GM12878 (cell line): ENCODE measurements around the gene KCNJ3. TPM values are rescaled to one million over a fixed set of nuclear protein-coding genes. Genes with fewer than 3 reads are reported as not detected.

Experiments used
- ATAC-seq: fragments of 200-7000 bp; cut with Tn5 transposase; 3 replicates; pipeline ENCODE4 v1.9.1; 2020; ENCODE audit warnings: mild to moderate bottlenecking, moderate library complexity
- BruUV-seq: library from RNA; stranded (reverse); fragments of 400-500 nt; replicated peaks from 2 replicates; lab custom pipeline; 2021; lab: Mats Ljungman, UMichigan
- CTCF ChIA-PET: fragments of 300-600 bp; sonication (Branson Sonifier 250); formaldehyde crosslinking; extraction: SDS; loops from one replicate; lab custom pipeline; 2021; ENCODE audit warnings: inconsistent platforms; lab: Yijun Ruan, JAX
- POLR2A ChIA-PET: fragments of 350-600 bp; formaldehyde crosslinking; extraction: SDS; loops from one replicate; lab custom pipeline; 2021; ENCODE audit warnings: inconsistent platforms; lab: Charles Lee
- RAD21 ChIA-PET: fragments of 300-600 bp; sonication (Branson Sonifier 250); formaldehyde crosslinking; loops from one replicate; lab custom pipeline; 2023; ENCODE audit warnings: antibody characterized with exemption; ENCODE audit not compliant: unreplicated experiment; lab: Charles Lee
- SMC1A ChIA-PET: fragments of 300-600 bp; sonication (Branson Sonifier 250); formaldehyde crosslinking; loops from one replicate; lab custom pipeline; 2023; ENCODE audit not compliant: unreplicated experiment, uncharacterized antibody; lab: Charles Lee
- DNase-seq: peaks from one replicate; pipeline ENCODE4 v3.0.0-alpha.2; 2011; ENCODE audit warnings: low read depth, low spot score
- FAIRE-seq: peaks from 3 replicates; lab custom pipeline; 2011; peaks lifted over from hg19 to GRCh38; lab: Jason Lieb, UNC
- H2AFZ ChIP-seq: 2 replicates; pipeline ENCODE4 v1.6.0; 2011; ENCODE audit warnings: low read depth, low read length, control low read depth; ENCODE audit not compliant: control insufficient read depth
- H3K27ac ChIP-seq: 2 replicates; pipeline ENCODE4 v1.5.1; 2011; ENCODE audit warnings: control low read depth; ENCODE audit not compliant: control insufficient read depth, insufficient read depth
- H3K27me3 ChIP-seq, 2 experiments: replicated peaks in 1 of 2; 2 replicates each; pipeline versions ENCODE4 v1.6.0 to v1.6.1; 2011; ENCODE audit warnings: low read length in 1 of 2; ENCODE audit not compliant: control insufficient read depth in 2 of 2, insufficient read depth in 2 of 2
- H3K36me3 ChIP-seq, 2 experiments: 2 replicates each; pipeline ENCODE4 v1.5.1; 2011; ENCODE audit warnings: low read length in 1 of 2; ENCODE audit not compliant: control insufficient read depth in 2 of 2, insufficient read depth in 2 of 2
- H3K4me1 ChIP-seq: 2 replicates; pipeline ENCODE4 v1.6.1; 2011; ENCODE audit warnings: mild to moderate bottlenecking, low read length, moderate library complexity, mixed read lengths; ENCODE audit not compliant: control insufficient read depth, insufficient read depth
- H3K4me2 ChIP-seq: 2 replicates; pipeline ENCODE4 v1.6.0; 2011; ENCODE audit warnings: control low read depth; ENCODE audit not compliant: control insufficient read depth, insufficient read depth
- H3K4me3 ChIP-seq: fragments of 200-600 bp; sonication (generic); 2 replicates; pipeline ENCODE4 v1.5.1; 2016
- H3K79me2 ChIP-seq: 2 replicates; pipeline ENCODE4 v1.6.0; 2011; ENCODE audit warnings: low read length; ENCODE audit not compliant: control insufficient read depth, insufficient read depth
- H3K9ac ChIP-seq: 2 replicates; pipeline ENCODE4 v1.8.0; 2011; ENCODE audit warnings: low read length, control low read depth, mixed read lengths; ENCODE audit not compliant: control insufficient read depth, insufficient read depth
- H3K9me3 ChIP-seq: replicated peaks from 3 replicates; pipeline ENCODE4 v1.5.1; 2011; ENCODE audit warnings: mild to moderate bottlenecking, low read length; ENCODE audit not compliant: control insufficient read depth, insufficient read depth
- H4K20me1 ChIP-seq: 2 replicates; pipeline ENCODE4 v1.6.0; 2011; ENCODE audit not compliant: control insufficient read depth, insufficient read depth
- CBFB ChIP-seq: IDR thresholded peaks from 2 replicates; pipeline ENCODE4 v1.6.1; 2016; ENCODE audit warnings: antibody characterized with exemption, low read depth
- CHD1 ChIP-seq: IDR thresholded peaks from 2 replicates; pipeline ENCODE4 v1.6.1; 2012; ENCODE audit warnings: low read depth, low read length, improper control_type of control experiment
- CHD2 ChIP-seq: IDR thresholded peaks from 2 replicates; pipeline ENCODE4 v1.6.1; 2011; ENCODE audit warnings: low read depth, low read length, improper control_type of control experiment, borderline replicate concordance
- ELK1 ChIP-seq: IDR thresholded peaks from 2 replicates; pipeline ENCODE4 v1.6.1; 2012; ENCODE audit warnings: low read depth, low read length, improper control_type of control experiment
- FOS ChIP-seq: IDR thresholded peaks from 3 replicates; pipeline ENCODE4 v1.6.1; 2011; ENCODE audit warnings: borderline replicate concordance; ENCODE audit not compliant: insufficient read length; ENCODE audit errors: extremely low read depth
- FOXK2 ChIP-seq: fragments of 450-650 bp; IDR thresholded peaks from 2 replicates; pipeline ENCODE4 v1.6.1; 2017; ENCODE audit warnings: mild to moderate bottlenecking, moderate library complexity
- HSF1 ChIP-seq: fragments of 150-350 bp; IDR thresholded peaks from 2 replicates; pipeline ENCODE4 v1.6.1; 2014; ENCODE audit warnings: mild to moderate bottlenecking, low read depth, low read length
- IKZF2 ChIP-seq, 2 experiments: fragments of 450-650 bp; IDR thresholded peaks; 2 replicates each; pipeline ENCODE4 v1.6.1; 2017; ENCODE audit warnings: mild to moderate bottlenecking in 2 of 2, moderate library complexity in 2 of 2
- KDM1A ChIP-seq: fragments of 200-600 bp; sonication (generic); IDR thresholded peaks from 2 replicates; pipeline ENCODE4 v1.6.1; 2016; ENCODE audit warnings: borderline replicate concordance
- NFIC ChIP-seq: IDR thresholded peaks from 2 replicates; pipeline ENCODE4 v1.6.1; 2012; ENCODE audit warnings: low read depth, mild to moderate bottlenecking, inconsistent platforms, low read length, moderate library complexity
- PKNOX1 ChIP-seq: fragments of 450-650 bp; IDR thresholded peaks from 2 replicates; pipeline ENCODE4 v1.6.1; 2016; ENCODE audit warnings: mild to moderate bottlenecking
- POU2F2 ChIP-seq: IDR thresholded peaks from 3 replicates; pipeline ENCODE4 v1.6.1; 2011; ENCODE audit warnings: low read depth, mild to moderate bottlenecking, low read length, borderline replicate concordance
- RAD51 ChIP-seq: fragments of 450-650 bp; IDR thresholded peaks from 2 replicates; pipeline ENCODE4 v1.6.1; 2016; ENCODE audit warnings: moderate library complexity, mild to moderate bottlenecking, inconsistent platforms
- WGBS: methylation state at CpG from one replicate; pipeline ENCODE4 v1.1.6; 2016; ENCODE audit warnings: low lambda C conversion rate; ENCODE audit not compliant: insufficient replicate concordance, insufficient coverage; ENCODE audit errors: missing lambda C conversion rate; 5-methylcytosine and 5-hydroxymethylcytosine counted together
- in situ Hi-C: fragments of 300-500 bp; cut with MboI; formaldehyde crosslinking; loops from 9 replicates; pipeline ENCODE4 v1.14.3; 2018; ENCODE audit warnings: mixed read lengths
- intact Hi-C: fragments of 100-400 bp; cut with micrococcal nuclease; formaldehyde crosslinking; loops from one replicate; pipeline ENCODE4 v1.14.2; 2022; ENCODE audit not compliant: unreplicated experiment
- polyA plus RNA-seq, 11 experiments: library from polyadenylated mRNA; depleted of rRNA in 4 of 11; unstranded in 6 of 11; stranded (reverse) in 5 of 11; fragments of >200 nt; fragmentation: Nextera tagmentation in 4 of 11; fragmentation: Illumina TruSeq in 1 of 11; extraction: Ambion mirVana in 4 of 11; extraction: Trizol in 1 of 11; gene quantifications; 1 replicate in 1 of 11; 2 replicates in 10 of 11; pipeline versions ENCODE4 v1.2.1 to v1.2.3, GENCODE V29; 2011 to 2016; ENCODE audit warnings: inconsistent platforms in 2 of 11, missing spikeins in 2 of 11, low read depth in 1 of 11
- total RNA-seq, 4 experiments: library from RNA; depleted of rRNA in 3 of 4; stranded (reverse); fragments of >200 nt in 3 of 4; fragmentation: Illumina TruSeq in 1 of 4; extraction: Trizol in 1 of 4; gene quantifications; 2 replicates each; pipeline versions ENCODE4 v1.2.1 to v1.2.3, GENCODE V29; 2013 to 2021

Gene KCNJ3
- total and polyA plus RNA-seq, 10 of the 15 experiments (the other 5 are each of a cell fraction or from before 2014, with no cell fraction given), result 0.01 to 1.1 (median 0.04) TPM; not detected in 6

GRCh38 chr2:154713675-154714074, 15.2 kb downstream of the KCNJ3 start (continued):
- no peak for TF ChIP-seq HSF1
- no peak for TF ChIP-seq IKZF2 (IDR thresholded peaks at IDR 0.05)
- no peak for TF ChIP-seq CHD1
- TF ChIP-seq FOXK2, result no peak
- no peak for TF ChIP-seq PKNOX1

- Histone ChIP-seq H3K9ac (no peak overlapping the region), H4K20me1 (no peaks in the 10 kb centered on the region), H3K27me3 (no peaks in the 10 kb centered on the region), H3K79me2 (no peaks in the 10 kb centered on the region), H3K4me1 (no peaks in the 10 kb centered on the region), H3K9me3 (no peaks in the 10 kb centered on the region), H3K4me3 (no peak overlapping the region), H3K27ac (no peak overlapping the region), H2AFZ (no peak overlapping the region), H3K36me3 (no peaks in the 10 kb centered on the region), H3K4me2 (no peak overlapping the region)
- ChIA-PET POLR2A (no interaction called here), CTCF (no interaction called here), SMC1A (interaction anchor here (0.7 kb wide), 1 partner anchor 50 kb away, joined by 3 read pairs; no protein-coding TSS in a partner anchor), RAD21 (no interaction called here)
- in situ Hi-C loops, result no loop called here
- ATAC-seq (no peak), FAIRE-seq (no peak), DNase-seq (no peak)
- BruUV-seq, result no TSS peak
- TF ChIP-seq RAD51 (no peak), CHD2 (no peak), KDM1A (no peak), NFIC (no peak), POU2F2 (no peak), FOS (no peak), CBFB (no peak), FOXK2 (no peak), ELK1 (no peak)
- 4% methylated on average over 2 of the region's 2 CpGs for WGBS
- intact Hi-C loops, result no loop called here
These were observed 22.2 kb downstream of the KCNJ3 start for GRCh38 chr2:154720651-154721050.
